Subcutaneous abdominal adipose tissue (tissue), 5 donors: ENCODE measurements around the gene RHBDD2.

Experiments
- H3K27ac ChIP-seq: one replicate; pipeline ENCODE4 v1.7.0; 2013; ENCODE audit warnings: low read depth, mild to moderate bottlenecking, inconsistent platforms, low read length, moderate library complexity
- H3K27me3 ChIP-seq, 5 donors: one replicate each; pipeline ENCODE4 v1.7.0; 2013; ENCODE audit warnings: low read length in 5 of 5, inconsistent platforms in 1 of 5; ENCODE audit not compliant: control insufficient read depth in 5 of 5, insufficient read depth in 4 of 5
- H3K36me3 ChIP-seq, 5 donors: one replicate each; pipeline ENCODE4 v1.7.0; 2013; ENCODE audit warnings: low read length in 5 of 5; ENCODE audit not compliant: control insufficient read depth in 5 of 5, insufficient read depth in 5 of 5
- H3K4me1 ChIP-seq, 5 donors: one replicate each; pipeline ENCODE4 v1.7.0; 2013; ENCODE audit warnings: low read length in 5 of 5, mild to moderate bottlenecking in 3 of 5, moderate library complexity in 1 of 5; ENCODE audit not compliant: control insufficient read depth in 5 of 5, insufficient read depth in 5 of 5
- H3K4me3 ChIP-seq, 5 donors: one replicate each; pipeline ENCODE4 v1.7.0; 2013; ENCODE audit warnings: low read length in 5 of 5, low read depth in 1 of 5
- H3K9ac ChIP-seq, 5 donors: one replicate each; pipeline ENCODE4 v1.7.0; 2013; ENCODE audit warnings: low read length in 5 of 5, mild to moderate bottlenecking in 4 of 5, moderate library complexity in 3 of 5
- H3K9me3 ChIP-seq, 5 donors: one replicate each; pipeline ENCODE4 v1.7.0; 2013; ENCODE audit warnings: low read length in 5 of 5; ENCODE audit not compliant: control insufficient read depth in 5 of 5
- donor health status: healthy.
- donor health status: healthy.
- donor health status: healthy.
- donor health status: healthy.
- donor health status: healthy.

RHBDD2 gene

DNA sequence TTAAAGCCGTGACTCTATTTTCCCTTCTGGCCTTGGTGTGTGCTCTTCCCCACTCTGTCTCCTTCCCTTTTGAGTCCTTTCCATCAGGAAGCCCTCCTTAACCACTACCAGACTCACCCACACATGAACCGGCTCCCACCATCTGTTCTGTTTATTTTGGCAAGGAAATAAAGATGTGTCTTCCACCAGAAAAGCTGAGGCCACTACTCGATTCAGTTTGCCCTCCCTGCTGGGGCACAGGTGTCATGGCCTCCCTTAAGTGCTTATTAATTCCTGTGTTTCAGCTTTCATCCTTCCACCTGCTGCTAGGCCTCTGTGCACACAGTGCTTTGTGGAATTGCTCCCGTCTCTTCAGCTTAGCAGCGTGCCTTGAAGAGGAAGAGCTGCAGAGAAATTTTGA, 52.8 kb downstream of the RHBDD2 start:
- Histone ChIP-seq H3K27ac (no peak overlapping the region), H3K36me3 (peaks cover 0 to 17% (median 10%) of the 10 kb centered on the region in 5 donors)

DNA sequence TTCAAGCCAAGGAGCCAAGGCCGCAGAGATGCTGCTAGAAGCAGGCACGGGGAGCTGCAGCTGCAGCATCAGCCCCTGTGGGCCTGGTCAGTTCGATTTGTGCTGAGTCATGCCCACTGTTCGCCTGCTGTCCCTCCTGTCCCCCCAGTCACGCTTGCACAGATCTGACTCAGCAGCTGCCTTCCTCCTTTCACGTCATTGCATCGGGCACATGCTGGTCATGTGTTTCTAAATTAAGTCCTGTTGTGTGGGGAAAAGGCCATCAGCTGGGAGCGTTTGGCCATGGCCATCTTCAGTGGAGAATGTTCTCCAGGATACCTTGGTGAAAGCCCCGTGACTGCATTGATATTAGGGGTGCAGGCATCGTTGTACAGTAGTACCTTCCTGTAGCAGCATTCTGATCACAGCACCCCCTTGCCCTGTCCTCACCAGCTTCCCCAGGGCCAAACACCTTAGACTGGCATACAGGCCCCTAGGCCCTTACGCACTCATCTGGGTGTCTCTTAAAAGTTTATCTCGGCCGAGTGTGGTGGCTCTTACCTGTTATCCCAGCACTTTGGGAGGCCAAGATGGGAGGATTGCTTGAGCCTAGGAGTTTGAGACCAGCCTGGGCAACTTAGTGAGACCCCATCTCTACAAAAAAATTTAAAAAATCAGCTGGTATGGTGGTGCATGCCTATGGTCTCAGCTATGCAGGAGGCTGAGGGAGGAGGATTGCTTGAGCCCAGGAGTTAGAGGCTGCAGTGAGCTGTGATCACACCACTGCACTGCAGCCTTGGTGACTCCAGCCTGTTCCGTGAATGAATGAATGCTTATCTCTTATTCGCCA, 59.3 kb downstream of the RHBDD2 start:
- H3K4me3 ChIP-seq = no peak overlapping the region
- peaks cover 0 to 19% (median 7%) of the 10 kb centered on the region in 5 donors for H3K36me3 ChIP-seq
- peak overlapping the region; percentile 63 for H3K27ac ChIP-seq
- H3K9me3 ChIP-seq = peaks cover 0 to 9% (median 4%) of the 10 kb centered on the region in 5 donors
- H3K27me3 ChIP-seq = no peaks in the 10 kb centered on the region
- H3K4me1 ChIP-seq = peaks cover 4 to 27% (median 12%) of the 10 kb centered on the region in 5 donors
- H3K9ac ChIP-seq = peak overlapping the region in 1 of 5 donors; percentile 30

More for the DNA sequence above, 52.8 kb downstream of the RHBDD2 start:
- Histone ChIP-seq H3K4me1 (peaks cover 0 to 12% (median 9%) of the 10 kb centered on the region in 5 donors), H3K9me3 (peaks cover 0 to 9% (median 4%) of the 10 kb centered on the region in 5 donors), H3K27me3 (no peaks in the 10 kb centered on the region), H3K4me3 (no peak overlapping the region), H3K9ac (no peak overlapping the region)
